GM18507 (cell line): ENCODE data around the gene ID2.

Experiments
- DNase-seq: peaks from one replicate; pipeline ENCODE4 v3.0.0; 2011; ENCODE audit warnings: low read depth; ENCODE audit not compliant: insufficient read length; ENCODE audit errors: extremely low spot score
- FAIRE-seq: peaks from 2 replicates; lab custom pipeline; 2011; peaks lifted over from hg19 to GRCh38; lab: Jason Lieb, UNC

ID2 gene

GRCh38 chr2:8681786-8682692 lies at the start of gene ID2:
ID2 (plus strand) TSS chr2:8682056; CDS start chr2:8682166, 110 bp downstream.
- FAIRE-seq (peak; percentile 86), DNase-seq (peak; percentile 94)

DNA sequence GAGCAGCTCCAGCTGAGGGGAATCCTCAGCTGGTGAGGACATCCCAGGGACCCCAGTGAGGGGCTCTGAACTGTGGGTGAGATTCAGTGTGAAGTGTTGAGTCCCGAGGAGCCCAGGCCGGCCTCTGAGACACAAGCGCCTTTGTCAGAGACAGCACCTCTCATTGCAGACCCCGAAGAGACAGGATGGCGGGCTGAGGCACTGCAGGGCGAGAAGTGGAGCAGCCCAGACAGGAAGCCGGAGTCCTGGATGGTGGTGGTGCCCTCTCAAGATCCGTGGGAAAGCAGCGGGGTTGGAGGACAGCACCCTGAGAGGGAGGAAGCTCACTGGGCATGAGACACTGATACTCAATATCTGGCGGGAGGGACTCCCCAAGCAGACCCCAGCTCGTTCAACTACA lies 49.1 kb upstream of the ID2 start:
- DNase-seq: no peak
- FAIRE-seq: no peak

DNA sequence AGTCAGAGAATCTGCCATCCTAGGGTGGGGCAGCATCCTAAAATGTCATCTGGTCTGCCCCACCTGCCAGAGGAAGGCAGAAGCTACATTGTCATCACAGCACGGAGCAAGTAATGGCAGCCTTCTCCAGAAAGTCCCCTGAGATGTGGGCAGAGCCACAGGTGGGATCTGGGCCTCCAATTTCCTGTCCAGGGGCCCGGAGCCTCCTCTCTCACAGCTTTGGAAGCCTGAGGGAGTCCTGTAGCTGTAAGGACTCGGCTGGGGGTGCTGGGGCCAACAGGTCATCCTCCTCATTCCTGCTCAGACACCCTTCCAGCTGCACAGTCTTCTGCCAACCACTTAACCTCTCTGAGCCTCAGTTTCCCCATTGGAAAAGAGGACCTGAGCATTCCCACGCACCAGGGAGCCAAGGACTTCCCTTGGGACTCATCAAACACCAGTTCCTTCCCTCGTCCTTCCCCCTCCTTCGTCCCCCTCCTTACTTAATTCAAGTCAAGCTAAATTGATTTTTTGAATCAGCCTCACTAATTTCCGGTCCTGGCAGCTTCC lies 48.6 kb upstream of the ID2 start:
- DNase-seq: no peak
- no peak for FAIRE-seq

- peak; percentile 75 for FAIRE-seq
These were observed 48.0 kb upstream of the ID2 start for GRCh38 chr2:8633735-8634313.

DNA sequence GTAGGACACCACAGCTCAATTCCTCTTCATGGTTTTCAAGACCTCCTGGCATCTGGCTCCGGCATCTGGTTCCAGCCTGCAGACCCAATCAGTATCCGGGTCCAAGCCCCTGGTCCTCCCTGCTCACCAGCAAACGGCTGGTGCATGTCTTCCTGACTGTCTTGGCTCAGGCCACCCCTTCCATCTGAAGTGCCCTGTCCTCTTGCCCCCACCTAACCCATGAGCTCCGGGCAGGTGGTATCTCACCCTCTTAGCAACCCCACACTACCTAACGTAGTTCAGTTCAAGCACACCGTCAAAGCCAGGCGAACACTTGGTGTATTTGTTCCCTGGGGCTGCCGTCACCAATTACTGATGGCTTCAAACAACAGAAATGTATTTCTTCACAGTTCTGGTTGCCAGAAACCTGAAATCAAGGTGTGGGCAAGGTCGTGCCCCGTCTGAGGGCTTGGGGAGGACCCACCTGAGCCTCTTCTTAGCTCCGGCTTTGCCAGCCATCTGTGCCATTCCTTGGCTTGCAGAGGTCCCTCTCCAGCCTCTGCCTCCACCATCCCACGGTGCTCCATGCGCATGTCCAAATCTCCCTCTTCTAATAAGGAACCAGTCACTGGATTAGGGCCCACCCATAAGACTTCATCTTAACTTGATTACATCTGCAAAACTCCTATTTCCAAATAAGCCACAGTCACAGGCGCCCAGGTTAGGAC lies 47.2 kb upstream of the ID2 start:
- no peak for DNase-seq
- FAIRE-seq: no peak

More at GRCh38 chr2:8633735-8634313, 48.0 kb upstream of the ID2 start:
- DNase-seq: no peak

- DNase-seq (no peak), FAIRE-seq (no peak)
These were observed 45.8 kb upstream of the ID2 start for GRCh38 chr2:8636041-8636491.

DNA sequence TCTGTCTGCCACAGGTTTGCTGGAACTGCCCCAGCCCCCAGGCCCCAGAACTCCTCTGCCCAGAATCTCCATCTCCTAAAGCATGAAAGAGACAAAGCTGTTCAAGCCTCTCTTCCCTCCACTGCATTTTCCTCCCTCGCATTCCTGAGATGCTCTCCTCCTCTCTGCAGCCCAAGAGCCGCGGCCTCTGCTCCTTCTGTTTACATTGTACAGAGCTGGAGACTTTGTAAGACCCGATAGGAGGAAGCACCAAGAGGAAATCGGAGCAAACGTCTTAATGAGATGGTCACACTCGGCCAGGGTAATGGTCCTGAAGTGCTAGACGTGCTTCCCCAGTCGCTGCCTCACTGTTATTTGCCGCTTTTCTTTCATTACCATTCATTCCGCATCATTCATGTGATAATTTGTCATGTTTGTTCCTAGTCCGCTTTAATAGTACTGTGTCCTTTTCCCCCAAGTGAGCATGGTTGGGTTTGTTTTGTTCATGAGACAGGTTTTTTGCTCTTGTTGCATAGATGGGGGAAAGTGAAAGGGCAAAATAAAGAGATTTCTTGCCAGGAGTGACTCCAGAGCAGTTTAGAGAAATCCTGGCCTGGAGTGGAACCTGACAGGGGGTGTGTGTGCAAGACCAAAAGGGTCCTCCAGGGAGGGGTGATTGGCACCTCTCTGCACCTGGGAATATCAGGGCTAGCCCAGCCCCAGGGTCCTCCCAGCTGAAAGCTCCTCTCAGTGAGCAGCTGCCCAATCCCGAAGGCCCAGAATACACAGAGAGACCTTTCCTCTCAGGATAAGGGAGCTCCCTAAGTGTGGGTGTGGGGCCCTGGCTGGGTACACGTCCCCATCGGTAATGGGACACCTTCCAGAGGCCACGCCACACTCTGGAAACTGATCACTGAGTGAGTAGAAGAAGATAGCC lies 44.9 kb upstream of the ID2 start:
- DNase-seq: no peak
- no peak for FAIRE-seq

DNA sequence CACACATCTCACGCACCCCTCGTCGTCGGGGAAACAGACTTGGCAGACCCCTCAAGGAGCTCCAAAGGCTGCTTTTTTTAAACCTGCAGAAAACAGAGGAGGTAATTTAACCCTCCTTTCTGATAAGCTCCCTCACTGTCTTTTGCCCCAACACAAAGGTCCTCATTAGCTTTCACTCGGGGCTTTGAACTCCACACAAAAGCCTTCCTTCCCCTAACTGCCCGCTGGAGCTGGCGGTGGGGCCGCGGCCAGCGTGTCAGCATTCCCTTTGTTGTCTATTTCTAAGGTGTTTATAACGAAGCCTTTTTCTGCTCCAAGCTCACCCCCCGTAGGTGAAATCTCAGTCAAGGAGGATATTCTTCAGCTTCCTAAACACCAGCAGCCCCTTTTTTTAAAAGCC lies 43.5 kb upstream of the ID2 start:
- no peak for DNase-seq
- FAIRE-seq: no peak

DNA sequence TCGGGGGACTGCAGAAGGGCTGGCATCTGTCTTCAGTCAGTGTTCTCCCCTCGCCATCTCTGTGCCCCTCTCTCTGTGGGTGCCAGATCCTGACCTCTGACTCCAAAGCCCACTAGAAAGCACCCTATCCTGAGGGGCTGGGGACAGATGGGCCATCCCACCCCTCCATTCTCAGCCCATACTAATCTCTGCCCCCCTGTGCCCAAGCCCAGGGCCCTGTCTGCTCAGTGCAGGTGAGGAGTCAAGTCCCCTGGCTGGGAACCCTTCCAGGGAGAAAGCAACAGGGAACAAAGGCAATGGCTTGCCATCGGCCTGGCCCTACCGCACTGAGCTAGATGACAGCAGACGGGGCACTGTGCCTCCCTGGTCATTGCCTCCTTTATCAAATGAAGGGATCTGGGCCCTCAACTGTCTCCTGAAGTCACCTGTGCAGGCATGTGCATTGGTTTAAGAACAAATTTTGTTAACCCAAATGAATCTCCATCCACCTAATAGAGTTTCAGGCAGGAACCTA lies 42.7 kb upstream of the ID2 start:
- FAIRE-seq (no peak), DNase-seq (no peak)

DNA sequence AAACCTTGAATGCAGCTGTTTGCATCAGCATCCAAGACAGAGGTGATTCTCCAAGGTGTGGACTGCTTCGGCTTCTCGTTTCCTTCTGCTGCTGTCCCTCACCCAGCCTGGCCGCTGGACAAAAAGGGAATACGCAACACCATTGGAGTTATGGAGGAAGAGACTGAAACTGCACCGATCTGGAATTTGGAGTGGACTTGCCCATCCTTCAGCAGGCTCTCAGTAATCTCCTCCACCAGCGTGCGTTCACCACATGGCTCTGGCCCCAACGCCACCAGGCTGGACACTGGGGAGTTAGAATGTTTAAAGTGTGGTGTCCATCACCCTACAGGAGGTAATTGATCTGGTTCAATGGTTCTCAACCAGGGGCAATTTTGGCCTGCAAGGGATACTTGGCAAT lies 41.4 kb upstream of the ID2 start:
- DNase-seq (no peak), FAIRE-seq (no peak)

DNA sequence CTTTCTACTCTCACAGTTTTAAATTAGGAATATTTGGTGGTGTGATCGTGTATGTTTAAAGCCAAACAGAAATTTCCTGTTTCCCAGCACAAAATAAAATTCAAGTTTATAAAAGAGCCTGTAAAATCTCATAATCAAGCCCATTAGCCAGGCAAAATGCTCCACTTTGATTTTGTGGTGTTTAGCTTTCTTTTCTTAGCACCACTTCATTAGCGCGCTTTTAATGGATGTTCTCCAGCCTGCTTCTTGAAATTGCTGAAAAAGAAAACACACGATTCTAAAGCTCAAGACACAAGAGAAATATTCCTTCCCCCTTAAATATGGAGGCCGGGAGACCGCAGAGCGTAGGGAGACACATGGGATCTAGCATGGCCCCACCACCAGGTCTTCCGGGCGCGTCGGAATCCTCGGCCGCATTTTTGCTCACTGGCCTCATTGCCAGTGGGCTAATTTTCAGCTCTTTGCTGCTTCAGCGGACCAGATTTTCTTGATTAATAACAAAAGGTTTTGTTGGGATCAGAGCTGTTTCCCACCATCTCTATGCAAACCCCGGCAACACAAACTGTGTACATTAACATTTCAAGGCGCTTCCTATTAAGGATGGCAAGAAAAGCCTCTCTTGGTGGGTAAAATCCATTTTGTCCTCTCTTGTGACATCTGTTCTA lies 40.4 kb upstream of the ID2 start:
- FAIRE-seq (no peak), DNase-seq (no peak)

- DNase-seq: no peak
- FAIRE-seq: no peak
These were observed 39.3 kb upstream of the ID2 start for GRCh38 chr2:8642366-8643068.

DNA sequence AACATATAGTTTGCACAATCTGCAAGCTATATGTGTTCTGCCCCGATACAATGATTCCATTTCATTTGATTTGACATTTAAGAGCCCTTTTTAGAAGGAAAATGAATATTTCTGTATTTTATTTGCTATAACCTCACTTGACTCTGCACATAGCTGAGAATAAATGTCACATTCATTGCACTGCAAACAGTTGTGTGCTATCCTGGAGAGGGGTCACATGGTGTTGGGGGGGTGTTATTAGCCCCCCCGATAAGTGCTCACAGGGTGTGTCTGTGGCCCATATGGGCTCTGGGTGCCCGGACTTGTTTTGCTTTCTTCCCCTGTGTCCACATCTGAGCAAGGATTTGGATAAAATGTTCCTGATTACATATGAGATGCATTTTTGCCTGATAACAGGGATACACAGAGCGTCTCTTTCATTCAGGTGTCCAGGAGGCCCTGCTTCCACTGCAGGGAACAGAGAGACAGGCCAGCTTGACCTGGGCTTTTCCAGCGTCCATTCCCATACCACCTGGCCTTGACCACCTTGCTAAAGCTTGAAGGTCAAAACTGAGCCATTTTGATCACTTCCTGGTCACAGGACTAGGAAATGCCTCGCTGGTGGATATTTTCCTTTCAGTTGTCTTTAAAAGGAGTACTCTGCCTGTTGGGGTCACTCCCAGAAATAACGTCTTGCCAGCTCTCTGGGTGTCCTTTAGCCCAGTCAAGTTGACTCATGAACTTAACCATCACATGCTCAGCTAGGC lies 38.4 kb upstream of the ID2 start:
- FAIRE-seq (no peak), DNase-seq (no peak)

- FAIRE-seq: no peak
- no peak for DNase-seq
These were observed 37.9 kb upstream of the ID2 start for GRCh38 chr2:8643996-8644356.

DNA sequence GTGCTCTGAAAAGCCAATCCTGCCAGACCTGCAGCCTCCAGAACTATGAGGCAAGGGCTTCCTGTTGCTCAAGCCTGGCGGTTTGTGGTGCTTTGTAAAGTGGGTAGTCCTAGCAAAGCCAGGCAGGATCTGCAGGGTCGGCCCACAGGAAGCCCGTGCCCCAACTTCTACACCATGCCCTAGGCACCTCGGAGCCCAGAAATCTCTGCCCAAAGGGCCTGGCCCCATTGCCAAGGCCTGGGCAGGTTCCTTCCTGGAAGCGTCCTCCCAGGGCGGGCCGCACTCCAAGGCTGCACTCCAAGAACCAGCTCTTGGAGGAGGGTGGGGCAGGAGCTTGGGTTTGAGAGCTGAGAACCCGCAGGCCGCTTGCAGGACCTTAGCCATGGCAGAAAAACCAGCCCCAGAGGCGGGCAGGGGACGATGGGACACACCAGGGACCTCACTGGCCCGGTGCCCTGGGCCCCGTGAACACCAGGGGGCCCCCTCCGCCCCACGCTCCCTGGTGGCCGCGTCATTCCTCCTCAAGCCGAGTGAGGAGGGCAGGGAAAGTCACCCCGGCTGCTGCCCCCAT lies 37.2 kb upstream of the ID2 start:
- no peak for DNase-seq
- FAIRE-seq: no peak

DNA sequence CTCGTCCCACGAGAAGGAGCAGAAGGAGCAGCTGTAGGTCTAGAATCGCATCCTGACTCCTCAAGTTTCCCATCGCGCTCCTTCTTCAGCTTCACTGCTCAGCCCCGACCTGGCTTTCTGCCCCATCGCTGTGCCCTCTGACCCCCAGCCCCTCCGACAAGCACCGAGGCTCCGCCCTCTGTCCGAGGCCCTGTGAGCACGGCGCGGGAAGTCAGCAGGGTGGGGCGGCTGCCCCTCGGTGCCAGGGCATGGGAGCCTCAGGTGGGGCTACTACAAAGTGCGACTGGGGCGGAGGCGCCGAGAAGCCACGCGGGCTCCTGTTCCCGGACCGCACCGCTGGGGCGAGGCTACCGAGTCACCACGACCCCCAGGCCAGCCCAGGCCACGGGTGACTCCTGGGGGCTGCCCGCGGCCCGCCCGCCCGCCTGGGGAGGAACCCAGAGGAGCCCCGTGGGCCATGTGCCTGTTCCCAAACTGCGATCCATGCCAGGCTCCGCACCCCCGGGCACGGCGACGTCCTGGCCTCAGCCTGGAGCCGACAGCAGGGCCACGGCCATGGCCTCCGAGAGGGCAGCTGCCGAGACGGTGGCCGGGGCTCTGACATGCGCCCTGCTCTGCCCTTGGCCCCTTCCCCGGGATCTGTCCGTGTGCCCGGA lies 36.6 kb upstream of the ID2 start:
- FAIRE-seq (no peak), DNase-seq (no peak)
